ENCODE measurements around the gene DNAH9. TPM values are rescaled to one million over a fixed set of nuclear protein-coding genes. Genes with fewer than 3 reads are reported as not detected.

The DNAH9 gene
- total and polyA plus RNA-seq, 11 donors = 0.07 to 2.3 (median 0.49) TPM; not detected in 7

DNA sequence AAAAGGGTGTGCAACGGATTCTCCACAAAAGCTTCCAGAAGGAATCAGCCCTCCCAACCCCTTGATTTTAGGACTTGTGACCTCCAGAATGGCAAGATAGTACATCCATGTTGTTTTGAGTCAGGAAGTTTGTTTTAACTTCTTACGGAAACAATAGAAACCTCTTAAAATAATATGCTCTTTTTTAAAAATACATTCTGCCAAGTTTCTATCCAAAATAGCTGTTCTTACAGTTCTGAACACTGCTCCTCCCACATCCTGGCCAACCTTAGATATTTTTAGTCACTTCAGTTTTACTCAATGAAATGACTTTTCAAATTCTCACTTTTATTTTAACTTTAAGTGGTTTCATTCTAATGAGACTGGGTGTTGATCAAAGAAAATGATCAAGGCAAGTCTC is 242.6 kb downstream of the DNAH9 start:
- Histone ChIP-seq H3K4me1 (peaks cover 0 to 10% (median 0%) of the 10 kb centered on the region in 12 donors), H3K27me3 (peaks cover 0 to 3% (median 0%) of the 10 kb centered on the region in 9 donors), H3K36me3 (no peaks in the 10 kb centered on the region), H3K27ac (peak overlapping the region in 2 of 12 donors; percentile 7 to 13), H3K4me3 (no peak overlapping the region), H3K9me3 (peaks cover 0 to 2% (median 0%) of the 10 kb centered on the region in 12 donors)
- 32 to 55% (median 44%) methylated on average over 2 of the region's 2 CpGs for WGBS, 4 donors
- DNase-seq = no peak
- intact Hi-C loops (cut with DNase I) = no loop called here
- TF ChIP-seq, protein P1, sequence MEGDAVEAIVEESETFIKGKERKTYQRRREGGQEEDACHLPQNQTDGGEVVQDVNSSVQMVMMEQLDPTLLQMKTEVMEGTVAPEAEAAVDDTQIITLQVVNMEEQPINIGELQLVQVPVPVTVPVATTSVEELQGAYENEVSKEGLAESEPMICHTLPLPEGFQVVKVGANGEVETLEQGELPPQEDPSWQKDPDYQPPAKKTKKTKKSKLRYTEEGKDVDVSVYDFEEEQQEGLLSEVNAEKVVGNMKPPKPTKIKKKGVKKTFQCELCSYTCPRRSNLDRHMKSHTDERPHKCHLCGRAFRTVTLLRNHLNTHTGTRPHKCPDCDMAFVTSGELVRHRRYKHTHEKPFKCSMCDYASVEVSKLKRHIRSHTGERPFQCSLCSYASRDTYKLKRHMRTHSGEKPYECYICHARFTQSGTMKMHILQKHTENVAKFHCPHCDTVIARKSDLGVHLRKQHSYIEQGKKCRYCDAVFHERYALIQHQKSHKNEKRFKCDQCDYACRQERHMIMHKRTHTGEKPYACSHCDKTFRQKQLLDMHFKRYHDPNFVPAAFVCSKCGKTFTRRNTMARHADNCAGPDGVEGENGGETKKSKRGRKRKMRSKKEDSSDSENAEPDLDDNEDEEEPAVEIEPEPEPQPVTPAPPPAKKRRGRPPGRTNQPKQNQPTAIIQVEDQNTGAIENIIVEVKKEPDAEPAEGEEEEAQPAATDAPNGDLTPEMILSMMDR (IDR thresholded peaks at IDR 0.05) = no peak
- TF ChIP-seq POLR2A (IDR thresholded peaks at IDR 0.05) = no peak
- ATAC-seq = no peak

DNA sequence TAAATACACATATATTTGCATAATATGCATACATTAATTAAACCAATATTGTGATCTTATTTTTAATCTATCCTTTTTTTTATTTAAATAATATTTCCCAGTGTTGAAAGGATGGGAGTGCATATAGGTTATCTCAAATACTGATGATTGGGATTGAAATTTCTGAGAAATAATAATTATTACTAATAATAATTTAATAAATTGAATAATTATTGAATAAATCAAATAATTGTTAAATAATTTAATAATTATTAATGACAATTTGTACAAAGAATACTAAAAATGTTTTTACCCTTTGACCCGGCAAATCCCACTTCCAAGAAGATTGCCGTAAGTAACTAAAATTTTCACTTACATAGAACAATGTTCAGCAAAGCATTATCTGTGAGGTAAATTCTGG is 250.1 kb downstream of the DNAH9 start:
- H3K4me1 ChIP-seq = no peaks in the 10 kb centered on the region
- DNase-seq = no peak
- no peak for TF ChIP-seq POLR2A (IDR thresholded peaks at IDR 0.05)
- TF ChIP-seq, protein P1 (IDR thresholded peaks at IDR 0.05) = no peak
- no peak for ATAC-seq
- intact Hi-C loops (cut with DNase I) = no loop called here
- H3K4me3 ChIP-seq = no peak overlapping the region
- no peaks in the 10 kb centered on the region for H3K36me3 ChIP-seq
- WGBS, 4 donors = 47 to 70% (median 68%) methylated on average over 2 of the region's 2 CpGs
- no peaks in the 10 kb centered on the region for H3K27me3 ChIP-seq
- peaks cover 0 to 2% (median 0%) of the 10 kb centered on the region in 12 donors for H3K9me3 ChIP-seq
- no peak overlapping the region for H3K27ac ChIP-seq

DNA sequence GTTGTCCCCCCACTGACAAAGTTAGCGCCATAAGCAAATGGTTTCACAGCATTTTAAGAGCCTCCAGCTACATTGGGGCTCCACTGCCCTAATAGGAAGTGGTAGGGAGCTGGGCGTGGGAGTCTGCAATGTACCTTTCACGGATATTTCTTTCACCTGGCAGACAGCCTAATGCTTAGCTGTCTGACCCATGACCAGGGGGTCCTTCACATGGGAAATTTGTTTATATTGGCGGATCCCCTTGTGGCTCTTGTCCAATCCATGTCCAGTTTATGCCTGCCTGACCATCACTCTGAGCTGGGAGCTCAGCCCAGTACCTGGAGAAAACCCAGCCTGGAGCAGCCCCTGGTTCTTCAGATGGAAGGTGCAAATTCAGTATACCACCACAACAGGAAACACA is 254.0 kb downstream of the DNAH9 start:
- Histone ChIP-seq H3K36me3 (no peaks in the 10 kb centered on the region), H3K27ac (no peak overlapping the region), H3K27me3 (no peaks in the 10 kb centered on the region), H3K9me3 (no peaks in the 10 kb centered on the region), H3K4me3 (no peak overlapping the region), H3K4me1 (no peaks in the 10 kb centered on the region)
- TF ChIP-seq, protein P1 (IDR thresholded peaks at IDR 0.05) = no peak
- TF ChIP-seq POLR2A (IDR thresholded peaks at IDR 0.05) = no peak
- ATAC-seq = no peak
- intact Hi-C loops (cut with DNase I) = no loop called here
- 72 to 82% (median 76%) methylated on average over 4 of the region's 4 CpGs for WGBS, 4 donors
- DNase-seq = no peak

DNA sequence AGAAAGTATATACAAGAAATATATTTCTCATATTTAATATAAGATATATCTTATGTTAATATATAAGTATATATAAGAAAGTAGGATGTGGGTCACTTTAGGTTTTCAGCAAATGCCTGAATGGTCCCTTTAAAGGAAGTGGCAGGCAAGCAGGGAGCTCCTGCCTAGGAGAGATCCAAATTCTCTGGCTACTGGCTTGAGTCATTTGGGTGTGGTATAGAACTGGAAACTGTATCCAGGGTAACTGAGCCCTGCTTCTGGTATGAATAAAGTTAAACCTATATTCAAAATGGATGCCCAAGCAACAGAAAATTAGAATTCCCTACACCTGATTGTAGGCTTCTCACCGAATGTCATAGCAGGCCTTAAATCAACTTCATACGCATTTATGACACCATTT is 254.6 kb downstream of the DNAH9 start:
- Histone ChIP-seq H3K4me1 (no peaks in the 10 kb centered on the region), H3K27ac (peak overlapping the region in 6 of 12 donors; percentile 0 to 67 (median 17)), H3K9me3 (no peaks in the 10 kb centered on the region), H3K27me3 (no peaks in the 10 kb centered on the region), H3K4me3 (no peak overlapping the region), H3K36me3 (no peaks in the 10 kb centered on the region)
- intact Hi-C loops (cut with DNase I) = no loop called here
- peak in 2 of 4 donors; percentile 65 to 74 for ATAC-seq
- no peak for DNase-seq
- TF ChIP-seq POLR2A (IDR thresholded peaks at IDR 0.05) = no peak
- TF ChIP-seq, protein P1 (IDR thresholded peaks at IDR 0.05) = no peak
- WGBS, 4 donors = 92 to 94% (median 94%) methylated on average over 2 of the region's 2 CpGs
